ENCODE measurements around the gene ROR1. TPM values are rescaled to one million over a fixed set of nuclear protein-coding genes. Genes with fewer than 3 reads are reported as not detected.

Gene ROR1
- total RNA-seq, 1 donor: under 0.01 TPM

DNA sequence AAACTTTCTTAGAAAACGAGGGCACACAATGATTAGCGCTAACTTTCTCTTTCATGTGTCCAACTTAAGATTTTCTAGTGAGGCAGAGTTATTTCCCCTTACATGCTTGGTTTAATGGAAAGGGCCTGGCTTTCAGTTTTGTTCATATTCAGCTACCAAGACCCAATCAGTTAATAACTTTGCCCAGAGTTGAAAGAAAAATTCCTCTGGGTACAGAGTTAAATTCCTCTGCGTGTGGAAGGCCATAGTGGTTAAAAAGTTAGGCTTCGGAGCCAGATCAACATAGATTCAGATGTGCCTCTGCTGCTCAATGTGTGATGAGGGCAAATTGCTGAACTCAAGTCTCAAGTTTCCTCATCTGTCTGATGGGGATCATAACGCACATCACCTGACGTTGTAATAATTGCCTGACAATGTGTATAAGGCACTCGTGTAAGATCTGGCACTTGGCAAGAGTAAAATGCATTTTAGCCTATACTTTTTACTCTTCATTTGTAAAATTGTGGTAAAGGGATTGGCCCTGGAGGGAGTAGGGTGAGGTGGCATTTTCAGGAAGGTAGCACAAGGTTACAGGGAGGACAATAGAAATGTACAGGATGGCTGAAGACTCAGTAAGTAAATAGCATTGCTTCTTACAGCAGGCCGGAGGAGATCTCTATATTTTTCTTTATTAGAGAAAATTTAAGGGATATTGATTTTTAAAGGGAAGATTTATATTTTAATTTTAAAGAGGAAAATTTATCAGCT, 103.4 kb downstream of the ROR1 start:
- DNase-seq (ENCODE audit: low read depth in 2 of 3, low spot score in 2 of 3): no peak

GRCh38 chr1:63877816-63878215, 104.0 kb downstream of the ROR1 start:
- no peak for DNase-seq (ENCODE audit: low read depth in 2 of 3, low spot score in 2 of 3)

GRCh38 chr1:63878932-63879331, 105.1 kb downstream of the ROR1 start:
- no peak for DNase-seq (ENCODE audit: low read depth in 2 of 3, low spot score in 2 of 3)

- no peak for DNase-seq (ENCODE audit: low read depth in 2 of 3, low spot score in 2 of 3)
These were observed 107.2 kb downstream of the ROR1 start for GRCh38 chr1:63880958-63881576.

DNA sequence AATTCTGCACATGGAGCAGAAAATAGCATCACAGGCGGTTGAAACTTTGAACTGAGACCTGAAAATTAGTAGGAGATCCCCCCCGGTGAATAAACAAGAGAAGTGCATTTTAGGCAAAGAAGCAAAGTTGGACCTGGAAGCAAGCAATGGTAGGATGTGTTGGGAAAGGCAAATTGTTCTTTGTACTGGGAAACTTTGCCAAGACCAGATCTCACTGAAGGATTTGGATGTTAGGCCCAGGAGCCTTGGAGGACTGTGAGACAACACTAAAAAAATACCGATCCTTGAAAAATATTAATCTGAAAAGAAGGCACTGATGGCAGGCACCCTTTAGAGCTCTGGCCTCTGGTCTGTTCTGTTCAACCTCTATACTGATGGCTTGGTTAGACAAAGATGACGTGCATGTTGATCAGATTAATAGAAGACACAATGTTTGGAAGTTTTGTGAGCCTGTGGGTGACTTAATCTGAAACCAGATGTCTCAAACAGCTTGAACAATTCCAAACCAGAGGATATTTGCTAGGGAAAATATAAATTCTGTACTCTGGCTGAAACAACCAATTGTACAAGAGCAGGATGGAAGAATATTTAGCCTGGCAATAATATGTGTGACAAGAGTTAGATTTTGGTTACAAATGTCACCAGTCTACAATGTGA, 108.4 kb downstream of the ROR1 start:
- no peak for DNase-seq (ENCODE audit: low read depth in 2 of 3, low spot score in 2 of 3)

GRCh38 chr1:63883494-63884235, 109.8 kb downstream of the ROR1 start:
- DNase-seq (ENCODE audit: low read depth in 2 of 3, low spot score in 2 of 3): no peak

DNA sequence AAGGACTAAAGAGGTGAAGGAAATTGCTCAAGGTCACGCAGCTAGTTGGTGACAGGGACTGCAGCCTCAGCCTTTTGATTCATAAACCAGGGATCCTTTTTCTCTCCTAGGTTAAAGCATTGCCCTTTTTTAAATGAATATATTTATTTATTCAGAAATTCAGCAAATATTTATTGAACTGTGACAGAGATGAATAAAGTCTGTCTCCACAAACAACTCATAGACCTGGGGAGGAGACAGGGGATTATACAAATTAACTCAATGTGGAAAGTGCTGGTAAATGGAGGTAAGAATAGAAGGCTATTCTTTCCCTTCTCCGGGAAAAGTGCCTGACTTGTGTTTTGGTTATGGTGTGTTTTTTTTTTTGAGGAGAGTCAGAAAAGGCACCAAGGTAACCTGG, 110.7 kb downstream of the ROR1 start:
- no peak for DNase-seq (ENCODE audit: low read depth in 2 of 3, low spot score in 2 of 3)

DNA sequence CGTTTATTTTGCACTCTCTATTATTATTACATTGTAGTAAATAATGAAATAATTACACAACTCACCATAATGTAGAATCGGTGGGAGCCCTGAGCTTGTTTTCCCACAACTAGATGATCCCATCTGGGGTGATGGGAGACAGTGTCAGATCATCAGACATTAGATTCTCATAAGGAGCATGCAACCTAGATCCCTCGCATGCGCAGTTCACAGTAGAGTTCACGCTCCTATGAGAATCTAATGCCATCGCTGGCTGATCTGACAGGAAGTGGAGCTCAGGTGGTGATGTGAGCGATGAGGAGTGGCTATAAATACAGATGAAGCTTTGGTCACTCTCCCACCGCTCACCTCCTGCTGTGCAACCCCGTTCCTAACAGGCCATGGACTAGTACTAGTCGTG, 112.1 kb downstream of the ROR1 start:
- DNase-seq (ENCODE audit: low read depth in 2 of 3, low spot score in 2 of 3): no peak

- no peak for DNase-seq (ENCODE audit: low read depth in 2 of 3, low spot score in 2 of 3)
These were observed 112.5 kb downstream of the ROR1 start for GRCh38 chr1:63886340-63886739.

DNA sequence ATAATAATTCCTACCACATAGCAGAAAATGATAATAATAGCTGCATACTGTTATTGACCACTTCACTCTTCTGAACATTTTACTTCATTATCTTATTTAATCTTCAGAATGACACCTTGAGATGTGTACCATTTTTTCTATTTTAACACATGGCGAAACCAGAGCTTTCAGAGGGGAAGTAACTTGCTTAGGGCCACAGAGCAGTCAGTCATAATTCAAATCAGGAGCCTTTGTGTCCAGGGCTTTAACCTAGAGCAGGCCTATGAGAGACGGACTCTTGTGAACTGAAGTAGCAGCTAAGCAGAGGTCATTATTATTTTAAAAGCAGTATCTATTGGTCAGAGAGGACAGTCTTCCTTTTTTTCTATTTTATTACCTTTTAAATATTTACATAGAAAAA, 114.0 kb downstream of the ROR1 start:
- no peak for DNase-seq (ENCODE audit: low read depth in 2 of 3, low spot score in 2 of 3)

- no peak for DNase-seq (ENCODE audit: low read depth in 2 of 3, low spot score in 2 of 3)
These were observed 115.2 kb downstream of the ROR1 start for GRCh38 chr1:63888984-63889383.

DNA sequence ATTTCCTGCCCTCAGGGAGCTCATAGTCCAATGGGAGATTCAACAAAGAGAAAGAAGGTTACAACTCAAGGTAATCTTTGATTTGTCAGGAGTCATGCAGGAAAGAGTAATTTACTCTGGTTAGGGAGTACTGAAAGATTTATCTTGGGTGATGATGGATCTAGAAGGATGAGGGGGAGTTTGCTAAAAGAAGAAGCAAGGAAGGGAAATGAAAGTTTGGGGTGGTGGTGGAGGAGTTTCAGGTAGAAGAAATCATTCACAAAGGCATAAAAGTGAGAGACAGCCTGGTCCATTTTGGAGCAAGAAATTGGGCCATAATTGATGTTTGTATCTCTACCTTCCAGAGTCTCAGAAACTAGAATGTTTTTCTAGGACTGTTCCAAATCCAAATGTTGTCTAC, 116.7 kb downstream of the ROR1 start:
- DNase-seq (ENCODE audit: low read depth in 2 of 3, low spot score in 2 of 3): no peak

GRCh38 chr1:63891060-63891690, 117.4 kb downstream of the ROR1 start:
- DNase-seq (ENCODE audit: low read depth in 2 of 3, low spot score in 2 of 3): no peak

DNA sequence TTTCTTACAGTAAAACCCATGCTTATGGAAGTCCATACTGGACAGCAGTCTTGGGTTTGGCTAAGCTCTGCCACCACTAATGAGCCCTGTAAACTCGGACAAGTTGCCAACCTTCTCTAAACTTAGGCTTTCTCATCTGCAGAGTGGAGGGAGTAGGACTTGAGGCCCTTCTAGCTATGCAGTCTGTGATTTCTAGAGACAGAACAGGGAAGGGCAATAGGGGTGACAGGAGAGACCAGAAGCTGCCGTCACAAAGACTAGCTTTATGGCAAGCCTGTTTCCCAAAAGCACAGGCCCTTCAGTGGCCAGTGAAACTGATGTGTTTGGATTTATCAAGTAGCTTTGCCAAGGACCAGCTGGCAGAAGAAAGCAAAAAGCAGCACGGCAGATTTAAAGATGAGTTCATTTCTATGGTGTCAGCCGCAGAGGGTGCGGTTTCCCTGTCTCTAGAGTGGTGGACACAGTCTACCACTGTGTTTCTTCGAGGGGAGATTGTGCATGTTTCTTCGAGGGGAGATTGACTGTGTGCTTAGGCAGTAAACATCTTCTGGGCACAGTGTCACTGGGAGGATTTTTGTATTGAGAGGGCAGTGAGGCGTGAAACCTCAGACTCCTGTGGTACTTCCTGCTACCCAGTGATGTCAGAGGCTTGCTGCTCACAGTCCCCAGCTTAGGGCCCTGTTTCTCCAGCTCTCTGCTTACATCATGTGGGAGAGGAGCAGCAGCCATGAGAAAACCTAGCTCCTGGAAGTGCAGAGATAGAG, 119.0 kb downstream of the ROR1 start:
- no peak for DNase-seq (ENCODE audit: low read depth in 2 of 3, low spot score in 2 of 3)

DNA sequence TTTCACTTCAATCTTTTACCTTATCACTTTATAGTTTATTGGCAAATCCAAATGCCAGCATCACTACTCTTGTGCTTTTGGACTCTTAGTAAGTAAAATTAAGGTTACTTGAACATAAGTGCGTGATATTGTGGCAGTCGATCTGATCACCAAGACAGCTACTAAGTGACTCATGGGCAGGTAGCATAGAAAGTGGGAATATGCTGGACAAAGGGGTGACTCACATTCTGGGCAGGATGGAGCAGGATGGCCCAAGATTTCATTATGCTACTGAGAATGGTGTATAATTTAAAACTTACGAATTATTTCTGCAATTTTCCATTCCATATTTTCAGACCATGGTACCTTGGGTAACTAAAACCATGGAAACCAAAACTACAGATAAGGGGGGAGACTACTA, 120.2 kb downstream of the ROR1 start:
- DNase-seq (ENCODE audit: low read depth in 2 of 3, low spot score in 2 of 3): no peak

- DNase-seq (ENCODE audit: low read depth in 2 of 3, low spot score in 2 of 3): no peak
These were observed 120.9 kb downstream of the ROR1 start for GRCh38 chr1:63894627-63895265.

DNA sequence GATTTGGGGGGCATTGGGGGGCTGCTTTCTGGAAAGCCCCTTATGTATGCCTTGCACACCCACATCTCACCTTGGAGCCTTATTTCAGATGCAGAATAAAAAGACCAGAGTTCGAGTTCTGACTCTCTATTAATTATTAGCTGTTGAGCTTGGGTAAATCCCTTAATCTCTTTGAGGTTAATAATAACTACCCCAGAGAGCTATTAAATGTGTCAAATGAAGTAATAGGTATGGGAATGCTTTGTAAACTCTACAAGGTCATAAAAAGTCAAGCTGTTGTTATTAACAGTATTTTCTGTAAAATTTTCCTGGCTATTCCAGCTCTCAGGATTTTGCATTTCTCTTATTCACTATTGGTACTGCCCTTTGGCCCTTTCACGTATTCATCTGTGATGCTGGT, 122.9 kb downstream of the ROR1 start:
- no peak for DNase-seq (ENCODE audit: low read depth in 2 of 3, low spot score in 2 of 3)

DNA sequence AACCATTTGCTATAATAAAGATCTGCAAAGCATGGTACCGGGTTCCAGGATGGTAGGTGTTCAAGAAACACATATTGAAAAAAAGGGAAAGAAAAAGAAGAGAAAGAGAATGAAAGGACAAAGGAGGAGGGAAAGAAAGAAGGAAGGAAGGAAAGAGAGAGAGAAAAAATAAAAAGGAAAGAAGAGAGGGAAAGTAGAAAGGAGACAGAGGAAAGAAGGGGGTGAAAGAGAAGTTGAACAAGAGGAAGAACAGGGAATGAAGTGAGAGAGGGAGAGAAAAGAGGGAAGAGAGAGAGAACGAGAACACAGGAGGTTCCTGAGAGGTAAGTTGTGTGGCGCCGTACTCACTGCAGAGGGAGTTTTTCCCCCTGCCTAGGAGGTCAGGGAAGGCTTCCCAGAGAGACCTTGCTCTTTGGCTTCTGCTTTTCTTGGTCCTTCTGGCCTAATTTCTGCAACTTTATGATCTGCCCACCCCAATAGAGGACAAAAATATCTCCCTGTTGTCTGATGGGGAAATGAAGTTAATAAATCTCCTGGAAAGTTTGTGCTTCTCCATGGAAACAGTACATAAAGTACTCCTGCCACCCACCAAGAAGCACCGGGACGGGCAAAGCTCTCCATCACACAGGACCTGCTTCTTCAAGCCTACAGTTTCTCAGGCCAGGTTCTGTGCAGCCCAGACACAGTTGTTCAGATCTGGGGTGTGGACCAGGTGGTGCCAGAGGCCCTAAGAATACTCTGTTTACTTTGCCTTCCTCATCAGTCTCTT, 124.8 kb downstream of the ROR1 start:
- DNase-seq (ENCODE audit: low read depth in 2 of 3, low spot score in 2 of 3): no peak

DNA sequence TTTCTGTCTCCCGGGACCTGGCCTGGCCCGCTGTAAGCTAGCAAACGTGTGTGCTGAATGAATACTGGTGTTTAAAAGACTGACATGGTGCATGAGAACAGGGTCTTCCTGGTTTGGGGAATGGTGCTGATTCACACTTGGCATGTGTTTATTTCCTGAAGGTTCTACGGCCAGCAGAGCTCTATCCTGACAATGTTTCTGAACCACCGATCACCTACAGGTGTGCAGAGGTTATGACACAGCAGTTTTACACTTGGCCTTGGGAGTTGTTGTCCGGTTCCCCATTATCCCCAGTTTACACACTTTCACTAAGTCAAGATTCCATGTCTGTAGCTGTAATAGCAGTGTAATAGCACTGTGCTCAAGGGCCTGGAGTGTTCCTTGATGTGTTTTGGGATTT, 127.3 kb downstream of the ROR1 start:
- no peak for DNase-seq (ENCODE audit: low read depth in 2 of 3, low spot score in 2 of 3)

Measured in hematopoietic multipotent progenitor cell (in vitro differentiated cells).